ENCODE measurements around the gene SLC35A3. TPM values are rescaled to one million over a fixed set of nuclear protein-coding genes. Genes with fewer than 3 reads are reported as not detected.

Gene SLC35A3
- total and polyA plus RNA-seq, 9 of the 15 experiments (the other 6 are each of a cell fraction or from before 2014, with no cell fraction given), result 3.5 to 21.7 (median 13.2) TPM

- TF ChIP-seq SIX5 (IDR thresholded peaks at IDR 0.05; ENCODE audit: borderline replicate concordance in 1 of 2, insufficient read depth in 1 of 2, low read depth in 1 of 2, low read length in 2 of 2) (no peak), KAT2B (IDR thresholded peaks at IDR 0.05; ENCODE audit: low read depth, low read length) (no peak), ZNF449 (CRISPR knock-in tag; IDR thresholded peaks at IDR 0.05) (no peak), TSC22D4 (tag; IDR thresholded peaks at IDR 0.05) (no peak), E2F6 (IDR thresholded peaks at IDR 0.05; ENCODE audit: borderline replicate concordance in 1 of 2, extremely low read depth in 1 of 2, insufficient read depth in 1 of 2, insufficient read length in 1 of 2, low read depth in 1 of 2, low read length in 1 of 2, poor library complexity in 1 of 2, severe bottlenecking in 1 of 2) (peak; percentile 44 to 72), UBTF (IDR thresholded peaks at IDR 0.05; ENCODE audit: borderline replicate concordance in 1 of 2, low read depth in 2 of 2, low read length in 2 of 2) (no peak; a peak in 1 of 4 replicates), RERE (CRISPR knock-in tag; IDR thresholded peaks at IDR 0.05; ENCODE audit: borderline replicate concordance) (no peak), PTTG1 (tag; IDR thresholded peaks at IDR 0.05; ENCODE audit: low read depth) (no peak), BDP1 (IDR thresholded peaks at IDR 0.05; ENCODE audit: insufficient read depth, insufficient read length) (no peak), ATF1 (CRISPR knock-in tag; IDR thresholded peaks at IDR 0.05) (no peak), ATF1 (tag; IDR thresholded peaks at IDR 0.05) (peak; percentile 94), CREBBP (IDR thresholded peaks at IDR 0.05; ENCODE audit: low read depth, low read length) (no peak)
Observed at GRCh38 chr1:100037927-100038659, 68.3 kb downstream of the SLC35A3 start (continued).
